ENCODE results near the gene LRMDA.

- TF ChIP-seq CTCF (conservative IDR thresholded peaks at IDR 0.05; ENCODE audit: low read depth, low read length) (no peak), EZH2 (IDR thresholded peaks at IDR 0.05; ENCODE audit: borderline replicate concordance, low read depth, low read length, poor library complexity, severe bottlenecking) (no peak)
Observed at GRCh38 chr10:76017733-76018433, 586.5 kb downstream of the LRMDA start.
